GM18520 (cell line): ENCODE measurements around the gene PTPRB.

Experiments
- ATAC-seq: cut with Tn5 transposase; IDR thresholded peaks from one replicate; pipeline ENCODE4 v1.9.1; 2021; ENCODE audit not compliant: unreplicated experiment

PTPRB gene

GRCh38 chr12:70598467-70599193, 38.6 kb downstream of the PTPRB start:
- ATAC-seq = no peak

- ATAC-seq = no peak
Measured at GRCh38 chr12:70592664-70593063, 44.6 kb downstream of the PTPRB start.

GRCh38 chr12:70590549-70591226, 46.5 kb downstream of the PTPRB start:
- no peak for ATAC-seq

- ATAC-seq = peak; percentile 79
Measured at GRCh38 chr12:70590051-70590450, 47.2 kb downstream of the PTPRB start.

- no peak for ATAC-seq
Measured at GRCh38 chr12:70584332-70584731, 52.9 kb downstream of the PTPRB start.

GRCh38 chr12:70583251-70583650, 54.0 kb downstream of the PTPRB start:
- ATAC-seq = no peak

- peak; percentile 59 for ATAC-seq
Measured at GRCh38 chr12:70581208-70581607, 56.0 kb downstream of the PTPRB start.

- ATAC-seq = no peak
Measured at GRCh38 chr12:70577283-70577634, 60.0 kb downstream of the PTPRB start.

GRCh38 chr12:70576341-70577282, 60.6 kb downstream of the PTPRB start:
- no peak for ATAC-seq

GRCh38 chr12:70571705-70572268, 65.4 kb downstream of the PTPRB start:
- ATAC-seq = no peak

- ATAC-seq = no peak
Measured at GRCh38 chr12:70571029-70571428, 66.2 kb downstream of the PTPRB start.

GRCh38 chr12:70561550-70561949, 75.7 kb downstream of the PTPRB start:
- ATAC-seq = no peak

GRCh38 chr12:70560671-70561070, 76.6 kb downstream of the PTPRB start:
- no peak for ATAC-seq

GRCh38 chr12:70559390-70559789, 77.8 kb downstream of the PTPRB start:
- ATAC-seq = no peak

GRCh38 chr12:70557583-70558191, 79.5 kb downstream of the PTPRB start:
- ATAC-seq = no peak

- ATAC-seq = no peak
Measured at GRCh38 chr12:70556179-70556869, 80.9 kb downstream of the PTPRB start.

GRCh38 chr12:70555081-70555480, 82.1 kb downstream of the PTPRB start:
- ATAC-seq = no peak

- no peak for ATAC-seq
Measured at GRCh38 chr12:70553391-70553859, 83.8 kb downstream of the PTPRB start.

GRCh38 chr12:70551731-70552130, 85.5 kb downstream of the PTPRB start:
- ATAC-seq = no peak

- ATAC-seq = no peak
Measured at GRCh38 chr12:70550180-70550577, 87.0 kb downstream of the PTPRB start.
